Measurements from ENCODE around the gene MAP3K10. TPM values are rescaled to one million over a fixed set of nuclear protein-coding genes. Genes with fewer than 3 reads are reported as not detected.

Gene MAP3K10
- total and polyA plus RNA-seq, 2 of the 4 experiments (the other 2 are of a cell fraction), result 1.8 to 5.5 TPM

DNA sequence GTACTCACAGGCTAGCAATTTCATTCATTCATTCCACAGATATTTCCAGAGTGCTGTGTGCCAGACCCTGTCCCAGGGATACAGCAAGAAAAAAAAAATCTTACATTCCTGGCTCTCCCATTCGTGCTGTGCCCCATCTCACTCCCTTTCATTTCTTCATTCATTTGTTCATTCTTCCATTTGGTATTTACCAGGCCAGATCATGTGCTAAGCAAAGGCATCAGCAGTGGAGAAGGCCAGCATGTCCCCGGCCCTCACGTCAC lies 2.3 kb downstream of the MAP3K10 start:
- Histone ChIP-seq H4K91ac (ENCODE audit: insufficient read depth, low read depth, low read length) (no peak overlapping the region), H3K36me3 (ENCODE audit: control insufficient read depth, insufficient read depth, low read length) (peaks cover 3% of the 10 kb centered on the region; the same call in 1 of the 2 replicates), H3K18ac (ENCODE audit: low read depth, low read length) (no peak overlapping the region), H2BK15ac (ENCODE audit: low read depth, low read length) (no peak overlapping the region), H3K14ac (replicated peaks; ENCODE audit: low read depth, low read length) (no peak overlapping the region), H4K8ac (ENCODE audit: low read depth in 2 of 2, low read length in 2 of 2) (no peak overlapping the region), H3K27me3 (ENCODE audit: control insufficient read depth, insufficient read depth, low read length) (no peaks in the 10 kb centered on the region), H2BK5ac (ENCODE audit: low read depth, low read length, poor library complexity, severe bottlenecking) (no peak overlapping the region), H4K5ac (ENCODE audit: low read depth, low read length) (no peak overlapping the region), H3K27ac (ENCODE audit: insufficient read depth, low read length) (no peak overlapping the region), H3K4me1 (ENCODE audit: control insufficient read depth, insufficient read depth, low read length) (peaks cover 9% of the 10 kb centered on the region), H2AK9ac (replicated peaks; ENCODE audit: low read depth, low read length, poor library complexity) (peak overlapping the region; percentile 62), H3K9ac (ENCODE audit: low read depth, low read length) (no peak overlapping the region), H3K4ac (ENCODE audit: low read depth, low read length) (no peak overlapping the region), H2AFZ (replicated peaks; ENCODE audit: low read length, poor library complexity) (no peak overlapping the region), H2BK20ac (ENCODE audit: low read depth, low read length) (no peak overlapping the region), H3K4me3 (ENCODE audit: insufficient read depth, low read depth, low read length) (no peak overlapping the region), H4K20me1 (ENCODE audit: insufficient read depth, low read length) (no peaks in the 10 kb centered on the region), H3K4me2 (ENCODE audit: low read depth, low read length) (no peak overlapping the region), H2BK120ac (ENCODE audit: low read depth, low read length) (no peak overlapping the region), H3K9me1 (ENCODE audit: insufficient read depth, low read length) (peaks cover 11% of the 10 kb centered on the region), H3K56ac (ENCODE audit: extremely low read depth, insufficient read depth, low read length) (no peak overlapping the region), H3K9me3 (ENCODE audit: control insufficient read depth, insufficient read depth, low read length) (no peaks in the 10 kb centered on the region), H3K23ac (ENCODE audit: low read depth, low read length) (no peak overlapping the region), H2AK5ac (ENCODE audit: low read depth, low read length) (no peak overlapping the region), H3K79me1 (ENCODE audit: low read depth in 1 of 2, low read length in 2 of 2) (peaks cover 5 to 26% of the 10 kb centered on the region in 2 experiments)
- 90% methylated on average over 3 of the region's 3 CpGs; no CpG with 5 or more reads in 1 of the 2 experiments for WGBS, 2 experiments (ENCODE audit: extremely low coverage in 2 of 2, insufficient read length in 1 of 2)
- no TSS peak for BruUV-seq (replicated peaks)
- intact Hi-C loops (cut with micrococcal nuclease) (no loop called here), dilution Hi-C loops (cut with HindIII; ENCODE audit: low sequenced_read_pairs, unreplicated experiment) (no loop called here), in situ Hi-C loops (cut with MboI; ENCODE audit: low sequenced_read_pairs) (no loop called here)
- TF ChIP-seq MAFK (IDR thresholded peaks at IDR 0.05; ENCODE audit: low read depth, low read length) (no peak), RCOR1 (IDR thresholded peaks at IDR 0.05; ENCODE audit: insufficient replicate concordance, low read length) (no peak), CEBPB (IDR thresholded peaks at IDR 0.05; ENCODE audit: low read depth, low read length) (no peak), NFE2L2 (IDR thresholded peaks at IDR 0.05; ENCODE audit: low read depth, low read length) (no peak), FOS (IDR thresholded peaks at IDR 0.05; ENCODE audit: low read depth, low read length) (no peak), BHLHE40 (IDR thresholded peaks at IDR 0.05; ENCODE audit: low read depth, low read length) (no peak), MAZ (IDR thresholded peaks at IDR 0.05; ENCODE audit: borderline replicate concordance, low read depth, low read length) (no peak), RFX5 (IDR thresholded peaks at IDR 0.05; ENCODE audit: low read depth, low read length) (no peak), CHD1 (IDR thresholded peaks at IDR 0.05; ENCODE audit: low read depth, low read length) (no peak), SMC3 (IDR thresholded peaks at IDR 0.05; ENCODE audit: low read depth, low read length) (no peak), RAD21 (IDR thresholded peaks at IDR 0.05; ENCODE audit: low read length) (no peak)
- TF ChIP-seq, protein P1, sequence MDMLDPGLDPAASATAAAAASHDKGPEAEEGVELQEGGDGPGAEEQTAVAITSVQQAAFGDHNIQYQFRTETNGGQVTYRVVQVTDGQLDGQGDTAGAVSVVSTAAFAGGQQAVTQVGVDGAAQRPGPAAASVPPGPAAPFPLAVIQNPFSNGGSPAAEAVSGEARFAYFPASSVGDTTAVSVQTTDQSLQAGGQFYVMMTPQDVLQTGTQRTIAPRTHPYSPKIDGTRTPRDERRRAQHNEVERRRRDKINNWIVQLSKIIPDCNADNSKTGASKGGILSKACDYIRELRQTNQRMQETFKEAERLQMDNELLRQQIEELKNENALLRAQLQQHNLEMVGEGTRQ (IDR thresholded peaks at IDR 0.05; ENCODE audit: low read depth, low read length), result no peak
- TF ChIP-seq, protein P2, sequence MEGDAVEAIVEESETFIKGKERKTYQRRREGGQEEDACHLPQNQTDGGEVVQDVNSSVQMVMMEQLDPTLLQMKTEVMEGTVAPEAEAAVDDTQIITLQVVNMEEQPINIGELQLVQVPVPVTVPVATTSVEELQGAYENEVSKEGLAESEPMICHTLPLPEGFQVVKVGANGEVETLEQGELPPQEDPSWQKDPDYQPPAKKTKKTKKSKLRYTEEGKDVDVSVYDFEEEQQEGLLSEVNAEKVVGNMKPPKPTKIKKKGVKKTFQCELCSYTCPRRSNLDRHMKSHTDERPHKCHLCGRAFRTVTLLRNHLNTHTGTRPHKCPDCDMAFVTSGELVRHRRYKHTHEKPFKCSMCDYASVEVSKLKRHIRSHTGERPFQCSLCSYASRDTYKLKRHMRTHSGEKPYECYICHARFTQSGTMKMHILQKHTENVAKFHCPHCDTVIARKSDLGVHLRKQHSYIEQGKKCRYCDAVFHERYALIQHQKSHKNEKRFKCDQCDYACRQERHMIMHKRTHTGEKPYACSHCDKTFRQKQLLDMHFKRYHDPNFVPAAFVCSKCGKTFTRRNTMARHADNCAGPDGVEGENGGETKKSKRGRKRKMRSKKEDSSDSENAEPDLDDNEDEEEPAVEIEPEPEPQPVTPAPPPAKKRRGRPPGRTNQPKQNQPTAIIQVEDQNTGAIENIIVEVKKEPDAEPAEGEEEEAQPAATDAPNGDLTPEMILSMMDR (conservative IDR thresholded peaks at IDR 0.05; ENCODE audit: low read depth, low read length), result no peak
- TF ChIP-seq, protein P3, sequence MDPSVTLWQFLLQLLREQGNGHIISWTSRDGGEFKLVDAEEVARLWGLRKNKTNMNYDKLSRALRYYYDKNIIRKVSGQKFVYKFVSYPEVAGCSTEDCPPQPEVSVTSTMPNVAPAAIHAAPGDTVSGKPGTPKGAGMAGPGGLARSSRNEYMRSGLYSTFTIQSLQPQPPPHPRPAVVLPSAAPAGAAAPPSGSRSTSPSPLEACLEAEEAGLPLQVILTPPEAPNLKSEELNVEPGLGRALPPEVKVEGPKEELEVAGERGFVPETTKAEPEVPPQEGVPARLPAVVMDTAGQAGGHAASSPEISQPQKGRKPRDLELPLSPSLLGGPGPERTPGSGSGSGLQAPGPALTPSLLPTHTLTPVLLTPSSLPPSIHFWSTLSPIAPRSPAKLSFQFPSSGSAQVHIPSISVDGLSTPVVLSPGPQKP (IDR thresholded peaks at IDR 0.05; ENCODE audit: borderline replicate concordance, low read depth, low read length), result no peak
- ChIA-PET CTCF (no interaction called here), POLR2A (ENCODE audit: unreplicated experiment) (no interaction called here)
- DNase-seq (peak; percentile 29), ATAC-seq (ENCODE audit: low read depth) (no peak)
